HEK293 (cell line): ENCODE data around the gene SPECC1L.

Experiments used
- REST ChIP-seq: fragments of 450-650 bp; formaldehyde crosslinking; IDR thresholded peaks from 2 replicates; pipeline ENCODE4 v1.5.1; 2016; ENCODE audit warnings: missing biosample characterization, missing genetic modification characterization
- ZNF558 ChIP-seq: fragments of 450-650 bp; formaldehyde crosslinking; IDR thresholded peaks from 2 replicates; pipeline ENCODE4 v1.5.1; 2016; ENCODE audit warnings: missing biosample characterization, missing genetic modification characterization
- TF ChIP-seq, protein P1 (sequence below): fragments of 450-650 bp; formaldehyde crosslinking; IDR thresholded peaks from 2 replicates; pipeline ENCODE4 v1.5.1; 2016; ENCODE audit warnings: missing biosample characterization, missing genetic modification characterization

DNA sequence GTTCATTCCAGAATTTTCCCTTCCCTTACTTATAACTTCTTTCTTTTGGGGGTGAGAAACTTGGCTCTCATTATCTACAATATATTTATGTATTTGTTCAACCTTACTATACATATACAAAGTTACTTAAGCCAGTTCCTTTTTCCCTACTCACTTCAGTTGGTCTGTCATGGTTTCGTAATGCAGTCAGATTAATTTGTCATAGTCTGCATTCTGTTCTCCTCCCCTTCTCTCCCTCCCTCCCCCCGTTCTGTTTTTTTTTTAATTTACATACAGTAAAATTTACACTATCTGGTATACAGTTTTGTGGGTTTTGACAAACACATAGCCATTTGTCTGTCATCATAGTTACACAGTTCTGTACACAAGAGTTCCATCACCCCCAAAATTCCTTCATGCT lies 84.9 kb downstream of the SPECC1L start:
- TF ChIP-seq, protein P1, sequence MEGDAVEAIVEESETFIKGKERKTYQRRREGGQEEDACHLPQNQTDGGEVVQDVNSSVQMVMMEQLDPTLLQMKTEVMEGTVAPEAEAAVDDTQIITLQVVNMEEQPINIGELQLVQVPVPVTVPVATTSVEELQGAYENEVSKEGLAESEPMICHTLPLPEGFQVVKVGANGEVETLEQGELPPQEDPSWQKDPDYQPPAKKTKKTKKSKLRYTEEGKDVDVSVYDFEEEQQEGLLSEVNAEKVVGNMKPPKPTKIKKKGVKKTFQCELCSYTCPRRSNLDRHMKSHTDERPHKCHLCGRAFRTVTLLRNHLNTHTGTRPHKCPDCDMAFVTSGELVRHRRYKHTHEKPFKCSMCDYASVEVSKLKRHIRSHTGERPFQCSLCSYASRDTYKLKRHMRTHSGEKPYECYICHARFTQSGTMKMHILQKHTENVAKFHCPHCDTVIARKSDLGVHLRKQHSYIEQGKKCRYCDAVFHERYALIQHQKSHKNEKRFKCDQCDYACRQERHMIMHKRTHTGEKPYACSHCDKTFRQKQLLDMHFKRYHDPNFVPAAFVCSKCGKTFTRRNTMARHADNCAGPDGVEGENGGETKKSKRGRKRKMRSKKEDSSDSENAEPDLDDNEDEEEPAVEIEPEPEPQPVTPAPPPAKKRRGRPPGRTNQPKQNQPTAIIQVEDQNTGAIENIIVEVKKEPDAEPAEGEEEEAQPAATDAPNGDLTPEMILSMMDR: no peak
- TF ChIP-seq REST (tag by site-specific recombination) (no peak), ZNF558 (tag by site-specific recombination) (no peak)
